ENCODE data around the gene TOM1L2.

Gene TOM1L2

DNA sequence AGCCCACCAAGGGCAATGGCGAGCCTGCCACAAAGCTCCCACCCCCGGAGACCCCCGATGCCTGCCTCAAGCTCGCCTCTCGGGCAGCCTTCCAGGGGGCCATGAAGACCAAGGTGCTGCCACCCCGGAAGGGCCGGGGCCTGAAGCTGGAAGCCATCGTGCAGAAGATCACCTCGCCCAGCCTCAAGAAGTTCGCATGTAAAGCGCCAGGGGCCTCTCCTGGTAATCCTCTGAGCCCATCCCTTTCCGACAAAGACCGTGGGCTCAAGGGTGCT lies 175.5 kb downstream of the TOM1L2 start:
- DNase-seq = no peak

DNA sequence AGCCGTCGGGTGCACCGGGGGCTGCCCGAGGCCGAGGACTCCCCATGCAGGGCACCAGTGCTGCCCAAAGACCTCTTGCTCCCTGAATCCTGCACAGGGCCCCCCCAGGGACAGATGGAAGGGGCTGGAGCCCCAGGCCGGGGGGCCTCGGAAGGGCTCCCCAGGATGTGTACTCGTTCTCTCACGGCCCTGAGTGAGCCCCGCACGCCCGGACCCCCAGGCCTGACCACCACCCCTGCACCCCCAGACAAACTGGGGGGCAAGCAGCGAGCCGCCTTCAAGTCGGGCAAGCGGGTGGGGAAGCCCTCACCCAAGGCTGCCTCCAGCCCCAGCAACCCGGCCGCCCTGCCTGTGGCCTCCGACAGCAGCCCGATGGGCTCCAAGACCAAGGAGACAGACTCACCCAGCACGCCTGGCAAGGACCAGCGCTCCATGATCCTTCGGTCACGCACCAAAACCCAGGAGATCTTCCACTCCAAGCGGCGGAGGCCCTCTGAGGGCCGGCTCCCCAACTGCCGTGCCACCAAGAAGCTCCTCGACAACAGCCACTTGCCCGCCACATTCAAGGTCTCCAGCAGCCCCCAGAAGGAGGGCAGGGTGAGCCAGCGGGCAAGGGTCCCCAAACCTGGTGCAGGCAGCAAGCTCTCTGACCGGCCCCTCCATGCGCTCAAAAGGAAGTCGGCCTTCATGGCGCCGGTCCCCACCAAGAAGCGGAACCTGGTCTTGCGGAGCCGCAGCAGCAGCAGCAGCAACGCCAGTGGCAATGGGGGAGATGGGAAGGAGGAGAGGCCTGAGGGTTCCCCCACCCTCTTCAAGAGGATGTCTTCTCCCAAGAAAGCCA lies 176.0 kb downstream of the TOM1L2 start:
- no peak for DNase-seq

DNA sequence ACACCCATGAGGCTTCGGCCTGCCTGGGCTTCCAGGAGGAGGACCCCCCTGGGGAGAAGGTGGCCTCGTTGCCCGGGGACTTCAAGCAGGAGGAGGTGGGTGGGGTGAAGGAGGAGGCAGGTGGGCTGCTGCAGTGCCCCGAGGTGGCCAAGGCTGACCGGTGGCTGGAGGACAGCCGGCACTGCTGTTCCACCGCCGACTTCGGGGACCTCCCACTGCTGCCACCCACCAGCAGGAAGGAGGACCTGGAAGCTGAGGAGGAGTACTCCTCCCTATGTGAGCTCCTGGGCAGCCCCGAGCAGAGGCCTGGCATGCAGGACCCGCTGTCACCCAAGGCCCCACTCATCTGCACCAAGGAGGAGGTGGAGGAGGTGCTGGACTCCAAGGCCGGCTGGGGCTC lies 176.9 kb downstream of the TOM1L2 start:
- no peak for DNase-seq

DNA sequence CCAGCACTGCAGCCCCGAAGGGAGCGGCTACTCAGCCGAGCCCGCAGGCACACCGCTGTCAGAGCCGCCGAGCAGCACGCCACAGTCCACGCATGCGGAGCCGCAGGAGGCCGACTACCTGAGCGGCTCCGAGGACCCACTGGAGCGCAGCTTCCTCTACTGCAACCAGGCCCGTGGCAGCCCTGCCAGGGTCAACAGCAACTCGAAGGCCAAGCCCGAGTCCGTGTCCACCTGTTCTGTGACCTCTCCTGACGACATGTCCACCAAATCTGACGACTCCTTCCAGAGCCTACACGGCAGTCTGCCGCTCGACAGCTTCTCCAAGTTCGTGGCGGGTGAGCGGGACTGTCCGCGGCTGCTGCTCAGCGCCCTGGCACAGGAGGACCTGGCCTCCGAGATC lies 177.8 kb downstream of the TOM1L2 start:
- DNase-seq = no peak

All from NCI-H1092 (cell line).